ENCODE data around the gene DYNC2H1.

- TF ChIP-seq CTCF (IDR thresholded peaks at IDR 0.05) (no peak), POLR2A (IDR thresholded peaks at IDR 0.05) (no peak)
These were observed 188.7 kb downstream of the DYNC2H1 start for GRCh38 chr11:103297900-103298299.
